Upper lobe of right lung (tissue), 1 donor: Measurements from ENCODE around the gene C14orf93. TPM values are rescaled to one million over a fixed set of nuclear protein-coding genes. Genes with fewer than 3 reads are reported as not detected.

Experiments used
- ATAC-seq: fragments of 200-7000 bp; cut with Tn5 transposase; one replicate; pipeline ENCODE4 v1.9.1; 2020; ENCODE audit warnings: mild to moderate bottlenecking, moderate library complexity
- DNase-seq: peaks from one replicate; pipeline ENCODE4 v3.0.0-alpha.2; 2020
- H3K27ac ChIP-seq: fragments of 200-600 bp; one replicate; pipeline ENCODE4 v1.8.0; 2022
- H3K27me3 ChIP-seq: fragments of 200-600 bp; one replicate; pipeline ENCODE4 v1.8.0; 2022; ENCODE audit warnings: mild to moderate bottlenecking
- H3K36me3 ChIP-seq: fragments of 200-600 bp; one replicate; pipeline ENCODE4 v1.8.0; 2022
- H3K4me1 ChIP-seq: fragments of 200-600 bp; one replicate; pipeline ENCODE4 v1.8.0; 2022
- H3K4me3 ChIP-seq: fragments of 200-600 bp; one replicate; pipeline ENCODE4 v1.8.0; 2022; ENCODE audit warnings: mild to moderate bottlenecking
- H3K9me3 ChIP-seq: fragments of 200-600 bp; one replicate; pipeline ENCODE4 v1.8.0; 2022
- intact Hi-C: fragments of 100-400 bp; cut with DNase I; formaldehyde crosslinking; loops from one replicate; pipeline ENCODE4 v1.11.0; 2022
- total RNA-seq: library from RNA; stranded (reverse); fragmentation: NEBNext Ultra II Directional; extraction: Animal tissue kit (Norgen Biotek cat#: 25700); gene quantifications from one replicate; pipeline ENCODE4 v1.2.1, GENCODE V29; 2021
- TF ChIP-seq, protein P1 (sequence below): fragments of 200-600 bp; IDR thresholded peaks from one replicate; pipeline ENCODE4 v1.8.0; 2022; ENCODE audit warnings: antibody characterized with exemption
- donor health status: DM: no; HTN: yes; CAD: no; lungs with severe emphysema.

The C14orf93 gene
- total RNA-seq, 1 donor from 2014 or later = 8.4 TPM

DNA sequence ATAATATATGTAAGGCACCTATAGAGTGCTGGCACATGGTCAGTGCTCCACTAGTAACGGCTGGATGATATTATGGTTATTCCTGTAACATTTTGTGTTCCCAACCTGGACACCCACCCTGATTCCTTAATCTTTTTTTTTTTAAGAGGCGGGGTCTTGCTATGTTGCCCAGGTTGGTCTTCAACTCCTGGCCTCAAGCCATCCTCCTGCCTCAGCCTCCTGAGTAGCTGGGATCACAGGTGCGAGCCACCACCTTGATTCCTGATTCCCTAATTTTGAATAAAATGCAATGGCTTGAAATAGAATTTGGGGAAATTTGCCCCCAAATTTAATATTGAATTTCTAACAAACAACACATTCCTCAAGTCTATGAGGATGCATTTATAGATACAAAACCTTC lies 7.4 kb downstream of the C14orf93 start:
- Histone ChIP-seq H3K27me3 (no peaks in the 10 kb centered on the region), H3K4me3 (no peak overlapping the region), H3K36me3 (no peaks in the 10 kb centered on the region), H3K4me1 (peaks cover 9% of the 10 kb centered on the region), H3K27ac (no peak overlapping the region), H3K9me3 (no peaks in the 10 kb centered on the region)
- no peak for DNase-seq
- ATAC-seq = no peak
- intact Hi-C loops = no loop called here
- TF ChIP-seq, protein P1, sequence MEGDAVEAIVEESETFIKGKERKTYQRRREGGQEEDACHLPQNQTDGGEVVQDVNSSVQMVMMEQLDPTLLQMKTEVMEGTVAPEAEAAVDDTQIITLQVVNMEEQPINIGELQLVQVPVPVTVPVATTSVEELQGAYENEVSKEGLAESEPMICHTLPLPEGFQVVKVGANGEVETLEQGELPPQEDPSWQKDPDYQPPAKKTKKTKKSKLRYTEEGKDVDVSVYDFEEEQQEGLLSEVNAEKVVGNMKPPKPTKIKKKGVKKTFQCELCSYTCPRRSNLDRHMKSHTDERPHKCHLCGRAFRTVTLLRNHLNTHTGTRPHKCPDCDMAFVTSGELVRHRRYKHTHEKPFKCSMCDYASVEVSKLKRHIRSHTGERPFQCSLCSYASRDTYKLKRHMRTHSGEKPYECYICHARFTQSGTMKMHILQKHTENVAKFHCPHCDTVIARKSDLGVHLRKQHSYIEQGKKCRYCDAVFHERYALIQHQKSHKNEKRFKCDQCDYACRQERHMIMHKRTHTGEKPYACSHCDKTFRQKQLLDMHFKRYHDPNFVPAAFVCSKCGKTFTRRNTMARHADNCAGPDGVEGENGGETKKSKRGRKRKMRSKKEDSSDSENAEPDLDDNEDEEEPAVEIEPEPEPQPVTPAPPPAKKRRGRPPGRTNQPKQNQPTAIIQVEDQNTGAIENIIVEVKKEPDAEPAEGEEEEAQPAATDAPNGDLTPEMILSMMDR = no peak

DNA sequence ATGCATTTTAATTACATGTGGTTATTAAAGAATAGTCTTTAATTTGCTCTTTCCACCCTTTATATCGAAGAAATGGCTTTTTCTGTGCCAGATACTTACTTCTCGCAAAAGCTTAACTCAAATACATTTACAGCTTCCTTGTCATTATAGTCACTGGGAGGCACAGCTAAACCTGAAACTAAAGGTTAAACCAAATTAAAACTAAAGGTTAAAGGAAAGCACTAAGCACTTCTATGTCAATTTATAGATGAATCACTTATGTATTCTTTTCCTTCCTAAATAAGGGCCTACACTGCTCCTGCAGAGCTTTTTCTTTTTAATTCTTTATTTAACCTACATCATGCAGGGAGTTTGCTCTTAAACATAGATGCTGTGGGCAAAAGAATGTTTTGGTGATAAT lies 9.1 kb downstream of the C14orf93 start:
- H3K9me3 ChIP-seq = no peaks in the 10 kb centered on the region
- intact Hi-C loops = no loop called here
- no peak for ATAC-seq
- H3K4me3 ChIP-seq = no peak overlapping the region
- no peaks in the 10 kb centered on the region for H3K27me3 ChIP-seq
- no peaks in the 10 kb centered on the region for H3K36me3 ChIP-seq
- TF ChIP-seq, protein P1 = no peak
- DNase-seq = no peak
- H3K4me1 ChIP-seq = peaks cover 3% of the 10 kb centered on the region
- no peak overlapping the region for H3K27ac ChIP-seq

DNA sequence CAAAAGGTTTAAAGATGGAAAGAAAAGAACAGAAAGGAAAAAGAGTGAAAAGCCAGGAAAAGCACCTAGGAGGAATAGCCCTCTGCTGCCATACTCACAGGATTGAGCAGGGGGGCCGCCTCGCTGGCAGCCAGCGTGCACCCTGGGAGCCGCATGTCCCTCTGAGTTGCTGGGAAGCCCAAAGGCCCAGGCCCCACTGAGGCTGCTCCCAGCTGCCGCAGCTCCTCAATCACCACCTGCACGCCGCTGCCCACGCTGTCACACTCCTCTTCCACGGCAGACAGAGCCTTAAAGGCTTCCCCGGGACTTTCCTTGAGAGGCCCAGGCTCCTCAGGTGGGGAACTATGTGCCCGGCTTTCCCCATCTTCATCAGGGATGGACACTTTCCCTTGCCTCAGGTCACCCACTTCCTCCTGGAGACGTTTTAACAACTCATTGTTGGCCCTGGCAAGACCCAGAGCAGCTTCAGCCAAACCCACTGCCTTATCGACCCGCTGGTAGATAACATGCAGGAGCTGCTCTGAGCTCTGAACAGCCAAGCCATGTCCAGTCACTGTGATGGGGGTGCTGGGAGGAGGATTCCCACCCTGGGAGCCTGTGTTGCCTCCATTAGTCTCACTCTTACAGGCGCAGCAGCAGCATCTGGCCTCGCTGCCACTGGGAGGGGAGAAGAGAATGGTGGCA lies 11.5 kb downstream of the C14orf93 start:
- Histone ChIP-seq H3K36me3 (no peaks in the 10 kb centered on the region), H3K9me3 (no peaks in the 10 kb centered on the region), H3K4me3 (no peak overlapping the region), H3K27me3 (no peaks in the 10 kb centered on the region), H3K27ac (no peak overlapping the region), H3K4me1 (peaks cover 3% of the 10 kb centered on the region)
- DNase-seq (no peak), ATAC-seq (no peak)
- intact Hi-C loops = no loop called here
- TF ChIP-seq, protein P1 = no peak

DNA sequence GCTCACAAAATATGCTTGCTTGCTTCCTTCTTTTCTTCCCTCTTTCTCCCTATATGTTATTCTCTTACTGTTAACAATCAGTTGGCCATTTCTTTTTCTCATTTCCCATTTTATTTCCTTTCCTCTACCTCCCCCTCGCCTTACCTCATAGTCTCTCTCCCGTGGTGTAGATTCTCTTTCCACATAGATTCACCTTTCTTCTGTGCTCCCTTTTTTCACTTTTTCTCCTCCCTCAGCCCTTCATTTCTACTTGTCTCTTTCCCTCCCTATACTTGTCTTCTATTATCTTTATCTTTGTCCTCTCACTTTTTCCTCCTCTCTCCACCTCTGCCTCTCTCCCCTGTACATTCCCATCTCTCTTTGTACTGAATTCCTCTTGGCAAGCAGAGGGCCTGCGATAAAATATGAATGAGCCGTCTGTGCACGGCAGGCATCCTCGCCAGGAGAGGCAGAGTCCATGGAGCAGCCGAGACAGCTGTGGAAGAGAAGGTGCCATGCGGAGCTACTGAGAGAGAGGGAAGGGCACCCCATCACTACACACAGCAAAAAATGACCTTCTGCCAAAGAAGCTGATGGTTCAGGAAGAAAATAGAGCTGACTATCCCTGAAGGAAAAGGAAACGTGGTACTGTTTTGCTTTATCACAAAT lies 12.1 kb downstream of the C14orf93 start:
- H3K4me1 ChIP-seq = peaks cover 3% of the 10 kb centered on the region
- H3K27ac ChIP-seq = no peak overlapping the region
- no peaks in the 10 kb centered on the region for H3K36me3 ChIP-seq
- intact Hi-C loops = no loop called here
- no peak overlapping the region for H3K4me3 ChIP-seq
- H3K27me3 ChIP-seq = no peaks in the 10 kb centered on the region
- H3K9me3 ChIP-seq = no peaks in the 10 kb centered on the region
- DNase-seq = no peak
- ATAC-seq = no peak
- TF ChIP-seq, protein P1 = no peak

DNA sequence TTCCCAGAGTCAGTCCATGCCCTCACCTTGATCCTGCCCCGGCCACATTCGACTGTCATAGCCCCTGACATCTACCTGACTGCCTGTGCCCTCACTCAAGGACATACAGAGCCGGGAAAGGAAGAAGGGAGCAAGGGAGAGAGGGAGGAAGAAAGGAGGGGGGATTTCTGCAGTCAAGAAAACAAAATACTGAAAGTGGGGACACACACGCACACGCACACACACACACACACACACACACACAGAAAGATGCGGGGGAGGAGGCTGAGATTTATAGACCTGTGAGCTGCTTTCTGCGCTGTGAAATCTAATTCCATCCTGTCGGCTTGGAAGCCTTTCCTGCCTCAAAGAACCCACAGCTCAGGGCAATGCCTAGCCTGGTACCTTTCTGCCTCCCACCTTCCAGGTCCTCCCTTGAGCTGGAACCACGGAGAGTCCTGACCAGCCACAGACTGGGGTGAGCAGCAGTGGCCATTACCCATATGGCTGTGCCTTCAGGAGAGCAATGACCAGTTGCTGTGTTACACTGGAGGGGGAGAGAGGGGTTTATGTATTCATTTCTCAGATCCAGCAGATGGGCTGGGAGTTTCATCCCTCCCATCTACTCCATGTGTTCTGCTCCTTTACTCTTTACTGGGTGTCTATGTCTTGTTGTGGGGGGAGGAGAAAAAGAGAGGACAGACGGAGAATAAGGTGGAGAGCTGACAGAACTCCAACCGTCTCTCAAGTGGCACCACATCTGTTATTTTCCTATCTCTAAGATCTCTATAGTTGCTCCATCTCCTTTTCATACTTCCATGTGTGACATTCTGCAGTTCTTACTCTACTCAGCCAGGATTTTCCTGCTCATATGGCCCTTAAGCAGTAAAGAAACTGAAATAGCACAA lies 12.9 kb downstream of the C14orf93 start:
- no peak for DNase-seq
- Histone ChIP-seq H3K36me3 (no peaks in the 10 kb centered on the region), H3K9me3 (no peaks in the 10 kb centered on the region), H3K4me1 (peaks cover 3% of the 10 kb centered on the region), H3K27ac (no peak overlapping the region), H3K4me3 (no peak overlapping the region), H3K27me3 (no peaks in the 10 kb centered on the region)
- ATAC-seq = no peak
- intact Hi-C loops = no loop called here
- TF ChIP-seq, protein P1 = no peak
